Measurements from ENCODE around the gene GALK1.

GRCh38 chr17:75810216-75810615, 45.2 kb upstream of the GALK1 start:
- TF ChIP-seq CTCF (IDR thresholded peaks at IDR 0.05; ENCODE audit: poor library complexity) (no peak), EZH2 (IDR thresholded peaks at IDR 0.05; ENCODE audit: borderline replicate concordance) (no peak)
